IPS-11a (cell line): ENCODE measurements around the gene ADGRG6.

Experiments
- H3K4me3 ChIP-seq: one replicate; pipeline ENCODE4 v1.5.1; 2013; ENCODE audit warnings: low read depth, low read length, control low read depth

ADGRG6 gene

DNA sequence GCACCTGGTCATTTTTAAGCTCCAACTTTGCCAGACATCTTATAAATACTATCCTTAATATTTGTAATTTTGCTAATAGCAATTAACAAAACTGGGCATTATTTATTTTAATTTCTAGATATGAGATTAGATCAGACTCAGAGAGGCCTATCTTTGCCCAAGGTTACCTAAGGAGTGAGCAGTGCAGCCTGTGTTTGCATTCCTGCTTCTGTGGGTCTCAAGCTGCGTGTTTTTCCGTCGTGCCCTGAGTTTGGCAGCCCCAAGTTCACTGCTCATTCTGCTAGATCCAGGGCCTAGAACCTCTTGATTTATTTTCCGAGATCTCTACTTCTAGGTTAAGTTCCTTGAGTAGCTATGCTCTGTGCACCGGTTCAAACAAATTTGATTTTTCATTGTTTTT is 11.0 kb upstream of the ADGRG6 start:
- no peak overlapping the region for H3K4me3 ChIP-seq

GRCh38 chr6:142291512-142291911 is 10.3 kb upstream of the ADGRG6 start:
- no peak overlapping the region for H3K4me3 ChIP-seq

GRCh38 chr6:142292166-142292924 is 9.5 kb upstream of the ADGRG6 start:
- H3K4me3 ChIP-seq, result no peak overlapping the region

- no peak overlapping the region for H3K4me3 ChIP-seq
Observed at GRCh38 chr6:142293121-142293520, 8.7 kb upstream of the ADGRG6 start.

DNA sequence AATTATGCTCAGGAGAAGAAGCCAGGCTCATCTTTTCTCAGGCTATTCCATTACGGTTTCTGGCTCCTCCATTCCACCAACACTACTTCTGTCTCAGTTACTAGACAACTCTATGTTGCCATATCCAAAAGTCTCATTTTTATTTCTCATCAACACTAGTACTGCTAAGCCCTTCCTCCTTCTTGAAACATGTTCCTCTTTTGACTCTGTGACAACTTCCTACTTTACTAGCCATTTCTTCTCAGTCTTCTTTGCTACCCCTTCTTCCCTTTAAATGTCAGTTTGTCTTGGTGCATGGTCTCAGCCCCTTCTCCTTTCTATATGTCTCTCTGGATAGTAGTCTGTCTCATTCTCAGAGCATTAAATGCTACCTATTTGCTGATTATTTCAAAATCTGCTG is 7.1 kb upstream of the ADGRG6 start:
- H3K4me3 ChIP-seq, result no peak overlapping the region

DNA sequence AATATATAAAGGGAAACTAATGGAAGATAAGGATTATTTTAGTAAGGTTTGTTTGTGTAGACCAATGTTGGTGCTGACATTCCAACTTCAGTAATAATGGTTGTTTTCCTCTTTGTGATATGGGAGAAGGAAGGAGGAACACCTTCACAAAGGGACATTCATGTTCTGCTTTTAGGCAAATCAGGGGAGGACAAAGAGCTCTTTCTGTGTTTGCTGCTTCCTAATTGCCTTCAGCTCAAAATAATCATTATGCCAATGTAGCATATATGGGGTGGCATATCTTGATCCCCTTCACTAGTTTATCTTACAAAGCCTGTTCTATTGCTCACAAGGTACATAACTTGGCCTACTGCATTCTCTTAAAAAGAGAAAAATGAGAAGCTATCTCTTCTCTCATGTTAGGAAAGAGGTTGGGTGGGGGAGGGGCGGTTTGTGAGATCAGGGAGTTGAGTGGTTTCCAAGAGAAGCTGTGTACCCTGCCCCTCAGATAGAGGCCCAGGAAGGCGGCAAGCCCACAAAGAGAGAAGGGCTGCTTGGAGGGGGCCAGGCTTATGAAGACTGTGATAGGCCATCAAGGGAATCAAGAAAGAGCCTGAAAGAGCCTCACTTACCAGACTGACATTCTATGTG is 4.7 kb upstream of the ADGRG6 start:
- H3K4me3 ChIP-seq, result no peak overlapping the region

- H3K4me3 ChIP-seq, result no peak overlapping the region
Observed at GRCh38 chr6:142297605-142297995, 4.2 kb upstream of the ADGRG6 start.

- H3K4me3 ChIP-seq, result no peak overlapping the region
Observed at GRCh38 chr6:142297996-142298753, 3.6 kb upstream of the ADGRG6 start.

DNA sequence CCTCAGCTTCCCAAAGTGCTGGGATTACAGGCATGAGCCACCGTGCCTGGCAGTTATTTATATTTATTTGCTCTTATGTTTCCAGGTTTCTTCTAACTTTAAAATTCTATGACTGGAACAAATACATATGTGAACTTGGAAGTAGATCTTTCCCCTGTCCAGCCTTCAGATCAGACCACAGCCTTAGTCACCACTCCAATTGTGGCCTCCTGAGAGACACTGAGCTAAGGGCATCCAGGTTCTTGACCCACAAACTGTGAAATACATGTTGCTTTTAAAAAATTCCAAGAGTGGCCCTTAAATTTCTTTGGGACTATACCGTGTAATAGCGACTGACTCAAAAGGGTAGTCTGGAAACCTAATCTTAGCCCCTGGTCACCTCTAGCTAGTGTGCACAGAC is 1.5 kb upstream of the ADGRG6 start:
- no peak overlapping the region for H3K4me3 ChIP-seq

DNA sequence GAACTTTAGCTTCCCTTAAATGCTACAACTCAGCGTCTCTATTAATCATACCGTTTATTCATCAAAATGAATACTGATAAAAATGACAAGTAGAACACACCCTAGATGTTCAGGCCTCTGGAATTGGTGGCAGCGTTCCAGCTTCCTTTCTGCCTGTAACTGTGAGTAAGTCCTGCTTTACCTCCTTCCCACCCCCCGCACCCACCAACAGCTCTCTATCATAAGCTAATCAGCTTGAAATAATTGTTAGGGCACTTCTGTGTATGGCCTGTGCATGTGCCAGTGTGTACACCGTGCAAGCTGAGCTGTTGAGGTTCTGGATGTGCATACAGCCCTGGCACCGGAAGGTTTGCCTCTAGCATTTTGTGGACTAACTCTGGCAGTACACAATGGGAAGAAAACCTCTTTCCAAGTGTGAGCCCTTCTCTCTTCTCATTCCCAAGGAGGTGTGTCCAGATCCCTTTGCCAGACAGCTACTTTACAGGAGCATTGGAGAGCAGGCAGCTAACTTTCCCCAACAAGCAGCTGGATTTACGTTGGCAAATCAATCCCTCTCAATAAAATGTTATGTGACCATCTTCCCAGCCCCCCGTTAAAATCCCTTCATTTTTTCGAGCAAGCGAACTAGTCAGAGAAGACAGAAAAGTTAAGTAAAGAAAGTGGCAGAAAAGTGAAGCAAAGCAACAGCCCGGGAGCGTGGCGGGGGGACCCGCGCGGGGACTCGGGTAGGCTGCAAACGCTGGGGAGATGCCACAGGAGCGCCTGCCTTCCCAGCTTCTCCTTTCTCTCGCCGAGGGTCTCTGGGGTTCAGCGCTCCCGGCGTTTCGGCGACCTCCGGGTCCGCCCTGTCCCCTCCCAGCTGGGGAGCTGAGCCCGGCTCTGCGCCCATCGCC is 803 bp upstream of the ADGRG6 start:
- peak overlapping the region; percentile 78 for H3K4me3 ChIP-seq

DNA sequence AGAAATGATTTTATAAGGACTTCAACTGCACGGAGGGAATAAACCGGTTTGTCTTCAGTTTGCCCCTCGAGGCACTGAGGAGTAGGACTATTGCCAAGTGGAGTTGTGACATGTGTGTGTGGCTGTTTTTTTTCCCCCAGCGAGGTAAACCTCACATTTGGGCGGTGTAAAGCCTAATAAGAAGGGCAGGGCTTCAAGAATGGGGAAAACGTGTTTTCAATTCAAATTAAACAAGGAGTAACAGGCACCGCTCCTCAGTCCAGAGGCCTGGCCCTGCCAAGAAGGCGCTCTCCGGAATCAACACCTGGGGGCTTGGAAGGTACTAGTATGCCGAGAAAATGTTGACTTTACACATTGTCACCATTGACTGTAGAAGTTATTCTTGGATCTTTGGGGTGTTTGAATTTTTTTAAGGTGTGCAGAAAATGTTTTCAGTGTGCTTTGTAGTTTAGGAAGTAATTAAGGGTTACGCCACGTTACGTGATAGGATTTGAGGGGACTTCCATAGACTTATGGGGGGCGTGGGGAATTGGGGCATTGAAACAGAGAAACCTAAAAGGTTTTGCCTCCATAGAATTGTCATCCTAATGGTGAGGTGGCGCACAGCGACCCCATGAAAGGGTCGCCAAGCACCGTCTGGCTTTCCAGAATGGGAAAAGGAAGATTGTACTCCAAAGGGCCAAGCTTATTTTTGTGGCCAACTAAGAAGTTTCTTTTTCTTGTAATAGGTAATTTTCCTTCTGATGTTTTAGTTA is 791 bp downstream of the ADGRG6 start:
- peak overlapping the region; percentile 78 for H3K4me3 ChIP-seq

- H3K4me3 ChIP-seq, result no peak overlapping the region
Observed at GRCh38 chr6:142303176-142303533, 1.3 kb downstream of the ADGRG6 start.

GRCh38 chr6:142304241-142304640 is 2.4 kb downstream of the ADGRG6 start:
- H3K4me3 ChIP-seq, result no peak overlapping the region

DNA sequence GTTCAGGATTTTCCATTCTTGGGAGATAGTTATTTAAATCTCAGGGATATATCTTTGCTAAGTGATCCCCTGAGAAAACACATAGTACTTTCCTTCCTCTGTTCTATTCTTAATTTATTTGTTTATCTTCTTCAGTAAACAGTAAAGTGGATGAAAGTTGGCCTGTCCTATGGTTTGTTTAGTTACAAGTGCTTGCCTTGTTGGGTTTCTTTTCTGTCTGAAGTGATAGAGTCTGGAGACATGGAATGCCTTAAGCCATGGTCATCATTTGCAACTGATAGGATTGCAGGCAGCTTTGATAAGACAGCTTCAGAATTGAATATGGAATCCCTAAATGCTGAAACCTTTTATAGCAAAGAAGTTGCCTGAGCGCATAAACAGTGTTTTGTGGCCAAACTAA is 4.9 kb downstream of the ADGRG6 start:
- H3K4me3 ChIP-seq, result no peak overlapping the region

- no peak overlapping the region for H3K4me3 ChIP-seq
Observed at GRCh38 chr6:142307963-142308748, 6.3 kb downstream of the ADGRG6 start.

DNA sequence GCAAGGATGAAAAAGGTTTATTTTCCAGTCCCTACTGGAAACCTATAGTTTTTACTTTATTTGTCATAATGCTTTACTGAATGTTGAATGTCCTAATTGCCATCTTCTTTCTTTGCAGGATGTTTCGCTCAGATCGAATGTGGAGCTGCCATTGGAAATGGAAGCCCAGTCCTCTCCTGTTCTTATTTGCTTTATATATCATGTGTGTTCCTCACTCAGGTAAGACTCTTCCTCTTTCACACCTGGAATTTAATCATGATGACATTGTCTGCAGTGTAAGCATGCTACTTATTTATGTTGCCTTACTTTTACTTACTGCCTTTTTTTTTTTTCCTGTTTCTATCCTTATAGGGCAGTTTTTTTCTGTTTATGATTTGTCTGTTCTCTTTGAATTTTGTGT is 7.6 kb downstream of the ADGRG6 start:
- no peak overlapping the region for H3K4me3 ChIP-seq

DNA sequence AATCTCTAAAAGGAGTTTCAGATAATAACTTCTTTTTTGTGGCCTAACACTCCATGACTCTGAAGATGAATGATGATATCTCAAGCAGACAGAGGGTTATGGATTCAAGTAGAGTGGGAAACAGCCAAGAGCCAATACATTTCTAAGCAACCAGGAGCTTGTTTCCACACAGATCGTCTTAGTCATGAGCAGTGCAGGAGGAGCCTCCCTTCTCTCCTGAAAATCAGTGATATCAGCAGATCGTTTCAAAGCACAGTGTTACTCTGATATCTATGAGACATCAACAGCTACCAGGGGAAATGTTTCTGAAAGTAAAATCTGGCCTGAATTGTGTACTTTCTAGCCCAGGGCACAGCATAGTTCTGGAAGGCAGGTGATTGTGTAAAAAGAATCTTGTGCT is 11.5 kb downstream of the ADGRG6 start:
- no peak overlapping the region for H3K4me3 ChIP-seq

DNA sequence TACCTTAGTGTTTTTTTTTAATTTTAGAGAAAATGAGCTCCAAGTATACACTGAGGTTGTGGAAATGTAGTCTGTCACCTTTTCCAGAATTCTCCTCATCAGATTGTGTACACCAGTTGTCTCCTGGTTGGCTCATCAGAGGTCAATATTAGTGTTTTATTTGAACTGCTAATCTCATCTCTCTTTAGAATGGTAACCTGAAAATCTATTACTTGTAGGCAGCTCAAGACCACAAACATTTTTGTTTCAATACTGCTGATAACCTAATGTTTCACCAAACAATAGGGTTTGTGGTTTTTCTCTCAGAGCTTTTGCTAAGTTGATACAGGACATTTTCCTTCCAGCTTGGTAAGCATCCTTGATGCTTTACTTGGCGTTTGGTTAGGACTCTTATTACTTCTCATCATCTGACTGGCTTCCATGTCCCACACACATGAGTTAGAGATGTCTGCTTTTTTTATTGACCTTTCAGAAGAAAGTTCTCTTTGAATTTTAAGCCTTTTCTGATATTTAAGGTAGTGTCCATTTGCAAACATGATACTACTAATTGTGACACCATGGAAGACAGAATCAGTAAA is 15.1 kb downstream of the ADGRG6 start:
- H3K4me3 ChIP-seq, result no peak overlapping the region

GRCh38 chr6:142318714-142319113 is 16.9 kb downstream of the ADGRG6 start:
- no peak overlapping the region for H3K4me3 ChIP-seq
